Forelimb muscle (tissue), 1 donor: ENCODE measurements around the gene GLIS1. TPM values are rescaled to one million over a fixed set of nuclear protein-coding genes. Genes with fewer than 3 reads are reported as not detected.

Source experiments
- DNase-seq: peaks from one replicate; pipeline ENCODE4 v3.0.0-alpha.2; 2013; ENCODE audit warnings: low read depth
- polyA plus RNA-seq: library from polyadenylated mRNA; unstranded; fragments of 120-200 nt; gene quantifications from one replicate; pipeline ENCODE4 v1.2.1, GENCODE V29; 2013; ENCODE audit not compliant: insufficient read length

Gene GLIS1
- polyA plus RNA-seq, 1 donor = 0.06 TPM

GRCh38 chr1:53495633-53496345, 243.2 kb downstream of the GLIS1 start:
- no peak for DNase-seq

GRCh38 chr1:53490351-53490750, 248.6 kb downstream of the GLIS1 start:
- DNase-seq = no peak

- DNase-seq = no peak
Observed at GRCh38 chr1:53486395-53487026, 252.5 kb downstream of the GLIS1 start.

GRCh38 chr1:53485478-53486394, 253.2 kb downstream of the GLIS1 start:
- DNase-seq = peak; percentile 41

GRCh38 chr1:53484705-53485477, 254.1 kb downstream of the GLIS1 start:
- no peak for DNase-seq

GRCh38 chr1:53483656-53484055, 255.3 kb downstream of the GLIS1 start:
- DNase-seq = no peak

GRCh38 chr1:53483170-53483569, 255.8 kb downstream of the GLIS1 start:
- DNase-seq = no peak

GRCh38 chr1:53482441-53483153, 256.4 kb downstream of the GLIS1 start:
- no peak for DNase-seq

- no peak for DNase-seq
Observed at GRCh38 chr1:53481456-53481855, 257.5 kb downstream of the GLIS1 start.

GRCh38 chr1:53480678-53481077, 258.3 kb downstream of the GLIS1 start:
- DNase-seq = no peak

GRCh38 chr1:53478502-53478818, 260.5 kb downstream of the GLIS1 start:
- DNase-seq = no peak

- no peak for DNase-seq
Observed at GRCh38 chr1:53477651-53478501, 261.1 kb downstream of the GLIS1 start.

GRCh38 chr1:53476579-53476978, 262.4 kb downstream of the GLIS1 start:
- no peak for DNase-seq

GRCh38 chr1:53475664-53476063, 263.3 kb downstream of the GLIS1 start:
- DNase-seq = no peak

GRCh38 chr1:53473463-53473862, 265.5 kb downstream of the GLIS1 start:
- DNase-seq = no peak

- no peak for DNase-seq
Observed at GRCh38 chr1:53471000-53471399, 268.0 kb downstream of the GLIS1 start.

- DNase-seq = no peak
Observed at GRCh38 chr1:53470584-53470983, 268.4 kb downstream of the GLIS1 start.

- DNase-seq = no peak
Observed at GRCh38 chr1:53470155-53470554, 268.8 kb downstream of the GLIS1 start.

- no peak for DNase-seq
Observed at GRCh38 chr1:53469373-53469772, 269.6 kb downstream of the GLIS1 start.

- no peak for DNase-seq
Observed at GRCh38 chr1:53468374-53468773, 270.6 kb downstream of the GLIS1 start.
